NCI-H1930 (cell line): ENCODE measurements around the gene PRMT6.
"Not testable (repeated sequence)": the region's sequence is repeated elsewhere in the genome, so short reads cannot be mapped to it uniquely, and the experiment has no call there.

ENCODE experiments used
- DNase-seq, 2 experiments: peaks; one replicate each; lab custom pipeline; 2025; lab: John Stamatoyannopoulos, UW

The PRMT6 gene

DNA sequence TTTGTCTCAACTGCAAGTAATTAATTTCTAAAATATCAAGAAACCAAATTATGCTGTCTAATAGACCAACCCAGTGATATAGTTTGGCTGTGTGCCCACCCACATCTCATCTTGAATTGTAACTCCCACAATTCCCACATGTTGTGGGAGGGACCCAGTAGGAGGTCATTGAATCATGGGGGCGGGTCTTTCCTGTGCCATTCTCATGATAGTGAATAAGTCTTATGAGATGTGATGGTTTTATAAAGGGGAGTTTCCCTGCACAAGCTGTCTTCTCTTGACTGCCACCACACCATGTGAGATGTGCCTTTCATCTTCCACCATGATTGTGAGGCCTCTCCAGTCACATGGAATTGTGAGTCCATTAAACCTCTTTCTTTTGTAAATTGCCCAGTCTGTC, 36.9 kb downstream of the PRMT6 start:
- not testable (repeated sequence) for DNase-seq

DNA sequence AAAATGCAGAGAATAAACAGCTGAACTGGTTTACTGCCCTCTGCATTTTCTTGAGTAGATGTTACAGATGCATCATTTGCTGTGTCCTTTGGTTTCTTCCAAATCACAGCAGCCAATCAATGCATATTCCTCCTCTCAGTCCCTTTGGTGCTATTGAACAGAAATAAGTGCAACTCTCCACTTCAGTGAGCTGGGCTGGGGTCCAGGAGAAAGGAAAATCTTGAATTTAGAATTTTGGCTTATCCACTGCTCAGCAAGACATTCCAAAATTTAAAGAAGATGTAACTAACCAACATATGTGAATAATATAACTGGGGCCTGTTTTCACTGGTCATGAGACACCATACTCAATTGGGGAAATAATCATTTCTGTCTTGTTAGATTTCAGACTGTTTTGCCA, 39.2 kb downstream of the PRMT6 start:
- DNase-seq: no peak

DNA sequence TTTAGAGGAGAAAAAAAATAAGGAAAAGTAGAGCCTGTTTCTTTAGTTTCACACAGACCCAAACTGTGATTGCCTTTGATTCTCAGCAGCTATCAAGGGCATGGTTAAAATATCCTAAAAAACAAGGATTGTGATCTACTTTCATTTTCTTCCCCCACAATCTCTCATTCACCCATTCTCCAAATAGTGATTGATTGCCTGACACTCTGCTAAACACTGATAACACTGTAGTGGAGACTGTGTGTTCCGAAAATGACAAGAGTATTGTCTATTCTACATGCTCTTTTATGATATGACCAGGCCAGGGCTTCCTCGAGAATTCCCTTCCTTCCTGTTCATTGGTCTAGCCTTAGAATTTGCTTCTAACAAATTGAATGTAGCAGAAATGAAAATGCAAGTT, 40.2 kb downstream of the PRMT6 start:
- DNase-seq: no peak

DNA sequence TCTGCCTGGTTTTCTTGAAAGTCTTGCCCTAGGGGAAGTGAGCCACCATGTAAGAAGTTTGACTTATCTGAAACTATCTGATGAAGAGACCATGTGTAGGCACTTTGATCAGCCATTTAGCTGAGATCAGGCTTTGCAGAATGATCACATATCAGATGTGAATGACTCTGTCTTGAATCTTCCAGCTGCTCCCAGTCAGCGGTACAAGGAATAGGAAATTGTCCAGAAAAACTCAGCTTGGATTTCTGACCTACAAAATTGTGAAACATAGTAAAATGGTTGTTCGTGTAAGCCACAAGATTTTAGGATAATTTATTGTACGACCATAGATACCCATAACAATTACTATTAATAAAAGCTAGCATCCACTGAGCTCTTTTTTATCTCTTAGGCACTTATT, 42.5 kb downstream of the PRMT6 start:
- DNase-seq: no peak

DNA sequence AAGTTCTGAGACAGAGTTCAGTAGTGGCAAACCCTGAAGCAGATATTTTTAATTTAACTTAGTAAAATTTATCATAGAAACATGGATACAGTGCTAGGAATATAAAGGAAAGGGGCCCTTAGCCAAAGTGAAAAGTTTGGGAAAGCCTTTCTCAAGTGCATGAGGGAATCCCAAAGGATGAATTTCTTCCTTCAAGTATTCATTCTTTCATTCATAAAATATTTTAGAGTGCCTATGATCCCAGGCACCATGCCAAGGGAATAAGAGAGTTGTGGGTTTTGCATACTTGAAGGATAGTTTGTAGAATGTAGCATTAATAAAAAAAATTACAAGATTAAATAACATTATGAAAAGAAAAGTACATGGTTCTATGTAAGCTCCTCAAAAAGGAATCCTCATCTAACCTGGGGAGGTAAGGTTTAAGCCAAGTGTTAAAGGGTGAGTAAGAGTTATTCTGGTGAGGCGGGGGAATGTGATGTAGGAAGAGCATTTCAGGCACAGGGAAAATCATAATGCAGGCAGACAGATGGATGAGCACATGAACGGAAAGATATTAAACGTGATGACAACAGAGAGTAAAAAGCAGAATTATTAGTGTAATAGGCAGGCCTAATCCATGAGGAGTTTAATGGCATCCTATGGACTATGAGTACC, 44.0 kb downstream of the PRMT6 start:
- DNase-seq: no peak

DNA sequence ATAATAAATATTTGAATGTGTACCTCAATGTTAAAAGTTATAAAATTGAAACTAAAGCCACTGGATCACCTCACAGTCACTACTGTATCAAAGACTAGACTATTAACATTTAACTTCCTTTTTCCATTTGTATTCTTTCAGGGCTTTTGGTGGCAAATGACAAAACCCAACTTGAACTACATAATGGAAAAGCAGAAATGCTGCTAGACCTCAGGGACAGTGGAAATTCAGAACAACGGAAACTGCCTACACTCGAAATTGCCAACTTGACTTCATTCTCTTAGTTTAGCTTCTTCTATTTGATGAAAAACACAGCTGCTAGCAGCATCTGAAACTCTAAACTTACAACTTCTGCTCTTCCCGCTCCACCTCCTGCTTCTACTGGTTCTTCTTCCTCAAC, 49.4 kb downstream of the PRMT6 start:
- no peak for DNase-seq
